Measurements from ENCODE around the gene TSPAN13. TPM values are rescaled to one million over a fixed set of nuclear protein-coding genes. Genes with fewer than 3 reads are reported as not detected.

The TSPAN13 gene
- total RNA-seq, 4 donors from 2014 or later = 16.8 to 31.1 (median 28.2) TPM

DNA sequence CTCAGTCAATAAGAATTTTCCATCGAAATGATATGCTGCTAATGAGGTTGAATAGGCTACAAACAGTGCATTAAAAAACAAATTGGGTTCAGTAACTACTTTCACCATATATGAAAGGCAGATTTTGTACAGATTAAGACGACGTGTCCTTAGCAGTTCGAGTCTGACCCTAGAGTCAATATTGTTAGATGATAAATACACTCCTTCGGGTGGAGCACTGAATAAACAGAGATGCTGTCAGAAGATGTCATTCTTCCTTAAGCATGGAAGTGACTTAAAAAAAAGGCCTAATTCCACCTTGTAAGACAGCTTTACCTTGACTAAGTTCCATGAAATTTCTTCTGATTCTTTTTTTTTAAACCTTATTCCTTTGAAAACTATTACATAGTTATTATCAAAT, 57.0 kb downstream of the TSPAN13 start:
- no peak for DNase-seq
- H3K36me3 ChIP-seq = no peaks in the 10 kb centered on the region
- H3K4me1 ChIP-seq = no peaks in the 10 kb centered on the region
- H3K4me3 ChIP-seq (replicated peaks in 1 of 3) = no peak overlapping the region
- WGBS, 2 donors = 70 to 76% methylated on average over 5 of the region's 5 CpGs
- H3K27me3 ChIP-seq = no peaks in the 10 kb centered on the region
- no peaks in the 10 kb centered on the region for H3K9me3 ChIP-seq
- intact Hi-C loops (cut with DNase I) = no loop called here
- TF ChIP-seq, protein P1, sequence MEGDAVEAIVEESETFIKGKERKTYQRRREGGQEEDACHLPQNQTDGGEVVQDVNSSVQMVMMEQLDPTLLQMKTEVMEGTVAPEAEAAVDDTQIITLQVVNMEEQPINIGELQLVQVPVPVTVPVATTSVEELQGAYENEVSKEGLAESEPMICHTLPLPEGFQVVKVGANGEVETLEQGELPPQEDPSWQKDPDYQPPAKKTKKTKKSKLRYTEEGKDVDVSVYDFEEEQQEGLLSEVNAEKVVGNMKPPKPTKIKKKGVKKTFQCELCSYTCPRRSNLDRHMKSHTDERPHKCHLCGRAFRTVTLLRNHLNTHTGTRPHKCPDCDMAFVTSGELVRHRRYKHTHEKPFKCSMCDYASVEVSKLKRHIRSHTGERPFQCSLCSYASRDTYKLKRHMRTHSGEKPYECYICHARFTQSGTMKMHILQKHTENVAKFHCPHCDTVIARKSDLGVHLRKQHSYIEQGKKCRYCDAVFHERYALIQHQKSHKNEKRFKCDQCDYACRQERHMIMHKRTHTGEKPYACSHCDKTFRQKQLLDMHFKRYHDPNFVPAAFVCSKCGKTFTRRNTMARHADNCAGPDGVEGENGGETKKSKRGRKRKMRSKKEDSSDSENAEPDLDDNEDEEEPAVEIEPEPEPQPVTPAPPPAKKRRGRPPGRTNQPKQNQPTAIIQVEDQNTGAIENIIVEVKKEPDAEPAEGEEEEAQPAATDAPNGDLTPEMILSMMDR (IDR thresholded peaks at IDR 0.05) = no peak
- TF ChIP-seq POLR2A (IDR thresholded peaks at IDR 0.05) = no peak
- H3K27ac ChIP-seq = no peak overlapping the region

DNA sequence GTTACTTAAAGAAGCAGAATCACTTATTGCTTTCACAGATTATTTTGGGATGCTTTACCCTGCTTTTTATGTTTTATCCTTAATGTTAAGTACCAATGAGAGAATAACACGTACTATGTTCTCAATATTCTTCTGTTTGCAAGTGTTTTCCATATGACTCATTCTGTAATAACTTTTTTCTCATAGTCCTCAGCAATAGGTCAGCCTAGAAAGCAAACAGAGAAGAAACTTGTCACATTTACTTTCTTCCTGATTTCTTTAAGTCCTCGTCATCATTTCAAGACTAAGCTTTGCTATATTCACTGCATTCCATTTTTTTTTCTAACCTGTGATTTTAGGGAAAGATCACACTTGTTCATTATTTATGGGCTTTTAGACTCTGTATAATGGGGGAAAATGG, 58.0 kb downstream of the TSPAN13 start:
- Histone ChIP-seq H3K9me3 (no peaks in the 10 kb centered on the region), H3K27me3 (no peaks in the 10 kb centered on the region), H3K36me3 (no peaks in the 10 kb centered on the region), H3K4me3 (replicated peaks in 1 of 3) (no peak overlapping the region), H3K27ac (no peak overlapping the region), H3K4me1 (no peaks in the 10 kb centered on the region)
- DNase-seq = no peak
- whole genome bisulfite sequencing, 2 donors = 85 to 90% methylated on average over 2 of the region's 2 CpGs
- intact Hi-C loops (cut with DNase I) = no loop called here
- TF ChIP-seq POLR2A (IDR thresholded peaks at IDR 0.05) = no peak
- TF ChIP-seq, protein P1 (IDR thresholded peaks at IDR 0.05) = no peak

DNA sequence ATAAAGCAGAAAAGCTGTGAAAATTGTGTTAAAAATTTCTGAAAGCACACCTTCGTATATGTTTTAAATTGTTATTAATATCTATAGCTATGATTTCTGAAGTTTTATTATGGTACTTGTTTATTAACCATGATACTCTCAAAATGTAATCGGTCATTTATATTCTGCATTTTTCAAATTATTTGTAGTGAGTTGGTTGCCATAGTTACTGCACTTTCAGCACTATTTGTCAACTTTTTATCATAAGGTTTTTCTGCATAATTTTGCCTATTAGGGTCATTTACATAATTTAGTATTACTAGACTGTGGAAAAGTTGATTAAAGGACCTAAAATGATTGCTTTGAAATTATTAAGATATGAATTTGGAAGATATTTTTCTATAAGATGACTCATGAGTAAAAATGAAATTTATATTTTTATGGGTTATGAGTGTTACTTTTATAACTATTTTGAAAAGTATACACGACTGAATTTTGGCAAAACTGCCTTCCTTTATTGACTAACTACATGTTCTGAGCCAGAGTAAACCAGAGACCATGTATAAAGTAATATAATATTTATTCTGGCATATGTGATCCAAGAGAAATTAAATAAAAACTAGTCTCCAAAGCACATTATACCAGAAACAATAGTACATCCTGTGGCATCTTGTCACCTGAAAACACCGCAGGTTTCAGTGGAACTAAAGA, 59.1 kb downstream of the TSPAN13 start:
- WGBS, 2 donors = 79 to 83% methylated on average over 4 of the region's 4 CpGs
- no peaks in the 10 kb centered on the region for H3K27me3 ChIP-seq
- DNase-seq = no peak
- TF ChIP-seq, protein P1 (IDR thresholded peaks at IDR 0.05) = no peak
- TF ChIP-seq POLR2A (IDR thresholded peaks at IDR 0.05) = no peak
- no peaks in the 10 kb centered on the region for H3K36me3 ChIP-seq
- intact Hi-C loops (cut with DNase I) = no loop called here
- H3K27ac ChIP-seq = no peak overlapping the region
- no peak overlapping the region for H3K4me3 ChIP-seq (replicated peaks in 1 of 3)
- H3K9me3 ChIP-seq = no peaks in the 10 kb centered on the region
- H3K4me1 ChIP-seq = no peaks in the 10 kb centered on the region

DNA sequence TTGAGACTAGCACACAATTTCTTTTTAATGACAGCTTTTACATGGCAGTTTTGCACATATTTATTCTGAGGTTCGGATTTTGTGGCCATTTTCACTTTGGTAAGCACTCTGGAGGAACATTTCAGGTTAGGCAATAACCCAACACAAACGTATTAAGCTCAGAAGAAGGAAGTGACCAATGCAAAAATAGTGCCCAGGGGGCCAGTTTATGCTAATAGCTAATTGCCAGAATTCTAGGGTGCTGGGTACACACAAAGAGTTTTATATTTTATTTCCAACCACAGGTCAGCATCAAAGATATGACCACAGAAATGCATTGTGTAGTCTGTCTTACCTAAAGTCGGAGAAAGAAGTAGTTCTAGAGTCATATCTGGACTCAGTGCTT, 59.7 kb downstream of the TSPAN13 start:
- intact Hi-C loops (cut with DNase I) = no loop called here
- Histone ChIP-seq H3K9me3 (no peaks in the 10 kb centered on the region), H3K27me3 (no peaks in the 10 kb centered on the region), H3K27ac (no peak overlapping the region), H3K36me3 (no peaks in the 10 kb centered on the region), H3K4me3 (replicated peaks in 1 of 3) (no peak overlapping the region), H3K4me1 (no peaks in the 10 kb centered on the region)
- TF ChIP-seq POLR2A (IDR thresholded peaks at IDR 0.05) = no peak
- TF ChIP-seq, protein P1 (IDR thresholded peaks at IDR 0.05) = no peak
- DNase-seq = no peak
- 66 to 71% methylated on average over 3 of the region's 3 CpGs for WGBS, 2 donors

DNA sequence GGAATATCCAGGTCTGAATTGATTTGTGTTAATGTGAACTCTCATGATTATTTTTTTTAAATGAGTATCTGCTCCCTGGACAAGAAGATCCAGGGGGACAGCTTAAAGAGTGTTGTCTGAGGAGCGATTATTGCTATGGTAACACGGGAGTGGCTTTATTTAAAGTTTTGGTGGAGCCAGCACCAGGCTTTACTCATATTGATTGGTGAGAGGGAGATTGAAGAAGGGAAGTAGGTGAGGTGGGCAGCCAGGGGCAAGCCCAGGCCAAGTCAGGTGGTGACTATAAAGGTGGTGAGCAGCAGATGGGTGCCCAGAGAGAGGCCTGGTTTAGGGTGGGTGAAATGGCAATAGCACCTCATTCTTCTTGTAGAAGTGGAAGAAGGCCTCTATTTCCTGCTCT, 61.4 kb downstream of the TSPAN13 start:
- Histone ChIP-seq H3K27ac (no peak overlapping the region), H3K4me3 (replicated peaks in 1 of 3) (no peak overlapping the region), H3K4me1 (no peaks in the 10 kb centered on the region), H3K36me3 (no peaks in the 10 kb centered on the region), H3K9me3 (no peaks in the 10 kb centered on the region), H3K27me3 (no peaks in the 10 kb centered on the region)
- intact Hi-C loops (cut with DNase I) = no loop called here
- DNase-seq = no peak
- TF ChIP-seq, protein P1 (IDR thresholded peaks at IDR 0.05) = no peak
- no peak for TF ChIP-seq POLR2A (IDR thresholded peaks at IDR 0.05)
- 90 to 91% methylated on average over 2 of the region's 2 CpGs for WGBS, 2 donors

All from thyroid gland (tissue), 4 donors.